Adipocyte (in vitro differentiated cells): ENCODE measurements around the gene TDRD12.

ENCODE experiments used
- DNase-seq: peaks from one replicate; pipeline ENCODE4 v3.0.0-alpha.2; 2015; ENCODE audit warnings: low read depth
- H3K27me3 ChIP-seq: replicated peaks from 2 replicates; pipeline ENCODE4 v1.7.0; 2013; ENCODE audit warnings: mild to moderate bottlenecking, low read length, moderate library complexity; ENCODE audit not compliant: control insufficient read depth, insufficient read depth
- H3K36me3 ChIP-seq: 2 replicates; pipeline ENCODE4 v1.7.0; 2013; ENCODE audit warnings: low read length, mild to moderate bottlenecking, moderate library complexity; ENCODE audit not compliant: control insufficient read depth, insufficient read depth, severe bottlenecking
- H3K4me1 ChIP-seq: 2 replicates; pipeline ENCODE4 v1.7.0; 2013; ENCODE audit warnings: mild to moderate bottlenecking, low read length, moderate library complexity; ENCODE audit not compliant: control insufficient read depth, insufficient read depth
- H3K4me3 ChIP-seq: 2 replicates; pipeline ENCODE4 v1.7.0; 2013; ENCODE audit warnings: mild to moderate bottlenecking, low read length, moderate library complexity
- H3K9ac ChIP-seq: 2 replicates; pipeline ENCODE4 v1.7.0; 2013; ENCODE audit warnings: mild to moderate bottlenecking, low read length, moderate library complexity
- H3K9me3 ChIP-seq: 2 replicates; pipeline ENCODE4 v1.7.0; 2013; ENCODE audit warnings: mild to moderate bottlenecking, low read length, moderate library complexity; ENCODE audit not compliant: control insufficient read depth

Gene TDRD12, protein sequence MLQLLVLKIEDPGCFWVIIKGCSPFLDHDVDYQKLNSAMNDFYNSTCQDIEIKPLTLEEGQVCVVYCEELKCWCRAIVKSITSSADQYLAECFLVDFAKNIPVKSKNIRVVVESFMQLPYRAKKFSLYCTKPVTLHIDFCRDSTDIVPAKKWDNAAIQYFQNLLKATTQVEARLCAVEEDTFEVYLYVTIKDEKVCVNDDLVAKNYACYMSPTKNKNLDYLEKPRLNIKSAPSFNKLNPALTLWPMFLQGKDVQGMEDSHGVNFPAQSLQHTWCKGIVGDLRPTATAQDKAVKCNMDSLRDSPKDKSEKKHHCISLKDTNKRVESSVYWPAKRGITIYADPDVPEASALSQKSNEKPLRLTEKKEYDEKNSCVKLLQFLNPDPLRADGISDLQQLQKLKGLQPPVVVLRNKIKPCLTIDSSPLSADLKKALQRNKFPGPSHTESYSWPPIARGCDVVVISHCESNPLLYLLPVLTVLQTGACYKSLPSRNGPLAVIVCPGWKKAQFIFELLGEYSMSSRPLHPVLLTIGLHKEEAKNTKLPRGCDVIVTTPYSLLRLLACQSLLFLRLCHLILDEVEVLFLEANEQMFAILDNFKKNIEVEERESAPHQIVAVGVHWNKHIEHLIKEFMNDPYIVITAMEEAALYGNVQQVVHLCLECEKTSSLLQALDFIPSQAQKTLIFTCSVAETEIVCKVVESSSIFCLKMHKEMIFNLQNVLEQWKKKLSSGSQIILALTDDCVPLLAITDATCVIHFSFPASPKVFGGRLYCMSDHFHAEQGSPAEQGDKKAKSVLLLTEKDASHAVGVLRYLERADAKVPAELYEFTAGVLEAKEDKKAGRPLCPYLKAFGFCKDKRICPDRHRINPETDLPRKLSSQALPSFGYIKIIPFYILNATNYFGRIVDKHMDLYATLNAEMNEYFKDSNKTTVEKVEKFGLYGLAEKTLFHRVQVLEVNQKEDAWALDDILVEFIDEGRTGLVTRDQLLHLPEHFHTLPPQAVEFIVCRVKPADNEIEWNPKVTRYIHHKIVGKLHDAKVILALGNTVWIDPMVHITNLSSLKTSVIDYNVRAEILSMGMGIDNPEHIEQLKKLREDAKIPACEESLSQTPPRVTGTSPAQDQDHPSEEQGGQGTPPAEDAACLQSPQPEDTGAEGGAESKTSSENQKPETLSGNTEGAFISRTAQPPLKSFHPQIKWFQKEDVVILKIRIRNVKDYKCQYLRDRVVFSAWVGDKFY (N-terminal part only)

DNA sequence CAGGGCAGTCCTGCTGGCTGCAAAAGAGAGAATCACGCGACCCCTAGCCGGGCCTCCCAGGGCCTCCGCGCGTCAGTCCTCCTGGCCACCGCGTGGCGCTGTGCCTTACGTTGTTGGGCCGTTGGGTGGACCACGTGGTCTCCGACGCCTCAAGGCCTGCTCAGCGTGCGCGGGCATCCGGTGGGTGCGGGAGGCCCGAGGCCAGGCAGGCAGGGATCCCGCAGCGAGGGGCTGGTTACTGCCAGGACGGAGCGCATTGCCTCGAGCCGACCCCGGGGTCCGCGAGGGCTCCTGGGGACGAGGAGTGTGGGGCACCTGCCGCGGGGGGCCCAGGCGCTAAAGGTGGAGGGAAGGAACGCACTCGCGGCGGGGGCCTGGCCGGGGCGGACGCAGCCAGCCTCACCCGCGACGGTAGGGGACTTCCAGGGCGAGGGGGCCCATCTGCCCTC lies at the start of gene TDRD12:
Gene TDRD12, plus strand, starts transcription at position 157 of the 449 bp plus-strand sequence. CDS start 306 bp downstream, outside the sequence.
- Histone ChIP-seq H3K9me3 (no peaks in the 10 kb centered on the region), H3K4me1 (no peaks in the 10 kb centered on the region), H3K36me3 (peaks cover 10% of the 10 kb centered on the region), H3K27me3 (no peaks in the 10 kb centered on the region), H3K9ac (no peak within 1 kb of the TSS), H3K4me3 (no peak within 1 kb of the TSS)
- no peak for DNase-seq

DNA sequence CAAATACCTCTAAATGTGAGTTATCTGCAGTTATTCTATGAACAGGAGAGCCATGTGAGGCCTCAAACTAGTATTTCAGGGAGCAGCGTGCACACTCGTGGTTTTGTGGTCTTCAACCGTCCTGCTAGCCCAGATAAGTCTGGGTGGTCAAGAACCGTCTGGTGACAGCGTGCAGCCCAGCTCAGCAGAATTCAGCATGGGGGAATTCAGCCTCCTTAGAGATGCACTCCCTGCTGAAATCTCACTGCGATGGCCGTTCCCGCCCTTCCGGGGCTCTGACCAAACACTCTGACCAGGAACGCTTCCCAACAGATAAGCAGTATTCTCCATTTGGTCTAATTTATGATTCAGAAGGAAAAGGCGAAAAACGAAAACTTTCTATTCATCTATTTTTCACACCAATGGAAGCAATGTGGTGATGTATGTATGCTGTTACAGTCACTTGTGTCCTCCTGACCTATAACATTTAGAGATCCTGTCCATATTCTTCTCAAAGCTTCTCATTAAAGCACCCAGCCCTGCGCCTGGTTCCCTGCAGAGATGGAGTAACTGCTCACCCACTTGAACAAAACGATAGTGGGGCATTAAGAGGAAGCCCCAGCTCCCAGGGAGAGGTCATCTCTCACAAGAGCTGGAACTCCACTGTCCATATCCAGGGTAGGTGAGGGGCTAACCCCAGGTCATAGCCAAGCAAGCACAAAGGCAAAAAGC lies 47.5 kb upstream of the TDRD12 start:
- no peak for DNase-seq
- no peaks in the 10 kb centered on the region for H3K36me3 ChIP-seq
- H3K4me3 ChIP-seq: no peak overlapping the region
- peaks cover 3% of the 10 kb centered on the region for H3K27me3 ChIP-seq
- H3K4me1 ChIP-seq: peaks cover 10% of the 10 kb centered on the region
- no peaks in the 10 kb centered on the region for H3K9me3 ChIP-seq
- no peak overlapping the region for H3K9ac ChIP-seq

DNA sequence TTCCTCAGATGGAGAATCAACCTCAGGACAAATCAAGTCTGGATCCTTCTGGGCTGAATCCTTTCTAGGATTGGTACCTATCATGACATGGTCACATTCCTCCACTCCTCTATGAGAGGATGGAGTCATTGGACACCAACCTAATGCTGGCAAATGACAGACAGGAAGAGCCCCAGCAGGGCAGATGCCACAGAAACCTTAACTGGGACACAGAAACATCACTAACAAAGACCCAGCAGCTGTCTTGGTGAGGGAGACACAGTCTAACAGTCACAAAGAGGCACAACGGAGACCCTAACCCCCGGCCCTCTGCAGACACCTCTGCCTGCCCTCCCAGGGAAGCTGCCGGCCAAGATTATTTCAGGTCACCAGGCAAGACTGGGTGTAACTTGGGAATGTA lies 46.7 kb upstream of the TDRD12 start:
- H3K4me3 ChIP-seq: no peak overlapping the region
- H3K4me1 ChIP-seq: peaks cover 10% of the 10 kb centered on the region
- H3K36me3 ChIP-seq: no peaks in the 10 kb centered on the region
- no peak for DNase-seq
- no peaks in the 10 kb centered on the region for H3K9me3 ChIP-seq
- peaks cover 3% of the 10 kb centered on the region for H3K27me3 ChIP-seq
- no peak overlapping the region for H3K9ac ChIP-seq

DNA sequence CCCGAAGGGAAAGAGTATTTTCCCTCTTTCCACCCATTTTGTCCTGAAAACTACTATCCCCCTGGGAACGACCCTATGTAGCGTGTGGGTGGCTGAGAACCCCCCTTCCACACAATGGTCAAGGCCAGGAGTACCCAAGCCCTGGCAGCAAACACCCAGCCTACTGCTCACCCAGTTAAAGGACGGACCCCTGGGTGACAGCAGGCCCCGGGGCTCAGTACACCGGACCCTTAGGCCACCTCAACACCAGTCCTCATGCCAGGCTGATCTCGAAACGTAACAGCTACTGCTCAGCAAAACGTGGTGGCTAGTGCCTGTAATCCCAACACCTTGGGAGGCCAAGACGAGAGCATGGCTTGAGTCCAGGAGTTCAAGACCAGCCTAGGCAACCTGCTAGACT lies 46.0 kb upstream of the TDRD12 start:
- Histone ChIP-seq H3K4me1 (peaks cover 10% of the 10 kb centered on the region), H3K27me3 (peaks cover 3% of the 10 kb centered on the region), H3K9me3 (no peaks in the 10 kb centered on the region), H3K9ac (no peak overlapping the region), H3K36me3 (no peaks in the 10 kb centered on the region), H3K4me3 (peak overlapping the region; percentile 91)
- DNase-seq: no peak

DNA sequence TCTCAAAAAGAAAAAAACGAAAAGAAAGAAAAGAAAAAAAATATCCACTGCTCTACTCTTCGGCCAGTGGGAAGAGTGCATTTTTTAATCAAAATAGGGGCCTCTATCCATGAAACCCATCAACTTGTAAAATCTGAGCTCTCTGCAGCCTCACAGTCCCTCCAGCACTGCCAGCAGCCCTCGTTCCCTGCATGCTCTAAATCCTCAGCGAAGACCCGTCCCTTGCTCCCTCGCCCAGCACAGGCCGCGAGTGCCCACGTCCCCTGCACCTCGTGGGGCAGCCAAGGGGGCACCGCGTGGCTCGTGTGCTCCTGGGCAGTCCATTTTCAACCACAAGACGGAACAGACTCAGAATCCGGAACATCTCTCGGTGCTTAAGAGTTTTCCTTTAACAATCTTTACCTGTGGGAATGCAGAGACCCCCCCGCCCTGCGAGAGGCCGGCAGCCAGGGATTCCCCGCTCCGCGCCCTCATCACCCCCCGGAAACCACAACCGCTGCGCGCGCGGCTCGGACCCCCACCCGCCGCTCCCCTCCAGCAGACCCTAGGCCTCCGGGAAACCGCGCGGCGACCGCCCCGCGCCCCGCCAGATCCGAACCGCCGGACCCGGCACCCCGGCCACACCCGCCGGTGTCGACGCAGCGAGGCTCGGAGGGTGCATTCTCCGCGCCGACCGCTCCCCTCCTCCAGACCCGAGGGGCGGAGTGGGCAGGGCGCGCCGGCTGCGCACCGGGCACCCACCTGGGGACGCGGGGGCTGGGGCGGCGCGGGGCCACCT lies 45.2 kb upstream of the TDRD12 start:
- Histone ChIP-seq H3K4me1 (peaks cover 10% of the 10 kb centered on the region), H3K9ac (peak overlapping the region; percentile 88), H3K36me3 (no peaks in the 10 kb centered on the region), H3K27me3 (peaks cover 3% of the 10 kb centered on the region), H3K9me3 (no peaks in the 10 kb centered on the region), H3K4me3 (peak overlapping the region; percentile 91)
- DNase-seq: peak; percentile 41

DNA sequence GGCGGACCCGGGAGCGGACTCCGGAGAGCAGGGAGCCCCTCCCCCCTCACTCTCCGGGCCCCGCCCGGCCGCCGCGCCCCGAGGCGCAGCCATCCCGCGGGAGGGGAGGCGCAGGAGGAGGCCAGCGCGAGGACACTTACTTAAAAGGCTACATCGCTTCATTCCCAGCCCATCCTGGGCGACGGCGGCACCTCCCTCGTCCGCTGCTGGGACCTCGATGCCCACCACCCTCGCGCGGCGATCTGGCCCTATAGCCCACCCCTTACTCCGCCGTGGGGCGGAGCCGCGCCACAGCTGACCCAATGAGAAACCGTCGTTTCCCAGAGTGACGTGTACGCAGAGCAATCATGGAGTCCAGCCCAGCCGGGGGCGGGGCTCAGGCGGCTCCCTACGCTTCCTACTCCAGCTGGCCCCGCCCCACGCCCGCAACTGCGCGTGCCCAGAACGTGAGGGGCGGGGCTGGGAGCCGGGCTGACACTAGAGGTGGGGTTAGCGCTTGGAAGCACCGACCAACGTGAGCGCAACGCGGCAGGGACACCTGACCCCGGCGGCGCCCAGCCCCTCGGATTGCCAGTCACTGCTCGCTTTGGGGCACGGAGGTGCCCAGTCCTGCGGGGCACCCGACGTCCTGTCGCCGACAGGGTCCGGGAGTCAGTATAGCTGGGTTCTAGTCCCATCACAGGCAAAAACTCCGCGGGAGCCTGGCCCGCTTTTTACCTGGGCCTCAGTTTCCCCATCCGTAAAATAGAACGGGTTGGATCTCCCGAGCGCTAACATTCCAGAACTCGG lies 44.4 kb upstream of the TDRD12 start, which contains the start of gene ANKRD27:
Gene ANKRD27, minus strand, starts transcription at position 250 of the 789 bp plus-strand sequence. CDS start 16,165 bp downstream, outside the sequence.
- Histone ChIP-seq H3K4me1 (peaks cover 10% of the 10 kb centered on the region), H3K9me3 (no peaks in the 10 kb centered on the region), H3K36me3 (no peaks in the 10 kb centered on the region), H3K27me3 (peaks cover 3% of the 10 kb centered on the region), H3K9ac (peak within 1 kb of the TSS; percentile 88), H3K4me3 (peak within 1 kb of the TSS; percentile 91)
- peak; percentile 99 for DNase-seq

DNA sequence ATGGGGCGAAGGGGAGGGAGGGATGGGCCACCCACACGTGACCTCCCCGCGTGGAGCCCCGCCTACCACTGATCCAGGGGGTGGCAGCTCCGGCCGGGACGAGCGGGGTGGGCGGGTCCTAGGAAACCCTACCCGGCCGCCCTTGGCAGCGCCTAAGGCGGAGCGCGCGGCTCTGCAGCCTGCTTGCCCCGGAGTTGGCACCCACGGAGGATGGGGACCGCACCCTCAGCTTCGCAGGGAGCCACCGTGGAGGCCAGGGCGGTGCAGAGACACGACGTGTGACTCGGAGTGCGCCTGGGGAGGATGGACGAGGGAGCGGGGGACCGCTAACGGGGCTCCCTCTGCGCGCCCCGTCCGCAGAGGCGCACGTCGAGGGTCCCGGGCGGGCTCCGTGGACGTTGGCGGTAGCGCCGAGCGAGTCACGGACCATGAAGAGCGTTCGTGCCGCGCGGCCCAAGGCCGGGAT lies 43.8 kb upstream of the TDRD12 start, which contains the start of gene RGS9BP:
Gene RGS9BP, plus strand, starts transcription at position 129 of the 466 bp plus-strand sequence. CDS start 416 bp downstream, outside the sequence.
- peaks cover 10% of the 10 kb centered on the region for H3K4me1 ChIP-seq
- H3K27me3 ChIP-seq: peaks cover 3% of the 10 kb centered on the region
- H3K9ac ChIP-seq: peak within 1 kb of the TSS; percentile 88
- H3K9me3 ChIP-seq: no peaks in the 10 kb centered on the region
- H3K4me3 ChIP-seq: peak within 1 kb of the TSS; percentile 91
- no peaks in the 10 kb centered on the region for H3K36me3 ChIP-seq
- peak; percentile 91 for DNase-seq

DNA sequence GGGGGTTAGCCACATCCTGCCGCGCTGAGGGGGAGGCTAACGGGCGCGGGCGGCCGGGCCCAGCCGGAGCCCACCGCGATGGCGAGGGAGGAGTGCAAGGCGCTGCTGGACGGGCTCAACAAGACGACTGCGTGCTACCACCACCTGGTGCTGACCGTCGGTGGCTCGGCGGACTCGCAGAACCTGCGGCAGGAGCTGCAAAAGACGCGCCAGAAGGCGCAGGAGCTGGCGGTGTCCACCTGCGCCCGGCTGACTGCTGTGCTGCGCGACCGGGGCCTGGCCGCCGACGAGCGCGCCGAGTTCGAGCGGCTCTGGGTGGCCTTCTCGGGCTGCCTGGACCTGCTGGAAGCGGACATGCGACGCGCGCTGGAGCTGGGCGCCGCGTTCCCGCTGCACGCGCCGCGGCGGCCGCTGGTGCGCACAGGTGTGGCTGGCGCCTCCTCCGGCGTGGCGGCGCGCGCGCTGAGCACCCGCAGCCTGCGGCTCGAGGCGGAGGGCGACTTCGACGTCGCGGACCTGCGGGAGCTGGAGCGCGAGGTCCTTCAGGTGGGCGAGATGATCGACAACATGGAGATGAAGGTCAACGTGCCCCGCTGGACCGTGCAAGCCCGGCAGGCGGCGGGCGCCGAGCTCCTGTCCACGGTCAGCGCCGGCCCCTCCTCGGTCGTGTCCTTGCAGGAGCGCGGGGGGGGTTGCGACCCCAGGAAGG lies 43.2 kb upstream of the TDRD12 start:
- Histone ChIP-seq H3K4me3 (peak overlapping the region; percentile 91), H3K4me1 (peaks cover 10% of the 10 kb centered on the region), H3K27me3 (peaks cover 3% of the 10 kb centered on the region), H3K9me3 (no peaks in the 10 kb centered on the region), H3K9ac (no peak overlapping the region), H3K36me3 (no peaks in the 10 kb centered on the region)
- DNase-seq: no peak

DNA sequence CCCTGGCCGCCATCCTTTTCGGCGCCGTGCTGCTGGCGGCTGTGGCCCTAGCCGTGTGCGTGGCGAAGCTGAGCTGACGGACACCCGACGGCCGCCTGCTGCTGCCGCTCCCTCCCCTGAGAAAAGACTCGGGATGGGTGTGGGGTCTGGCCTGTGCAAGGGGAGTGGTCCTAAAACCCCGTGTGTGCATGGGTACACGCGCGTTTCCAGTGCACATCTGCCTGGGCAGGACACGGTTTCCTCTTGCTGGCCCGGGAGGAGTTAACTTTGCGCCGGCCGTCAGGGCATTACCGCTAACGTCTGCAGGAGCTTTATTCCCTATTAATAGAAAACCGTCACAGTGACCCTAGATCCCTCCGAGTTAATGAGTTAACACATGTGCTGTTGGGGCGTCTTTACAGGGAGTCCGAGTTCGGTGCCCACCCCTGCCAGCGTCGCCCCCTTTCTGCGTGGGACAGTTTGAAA lies 42.6 kb upstream of the TDRD12 start:
- Histone ChIP-seq H3K4me3 (no peak overlapping the region), H3K9ac (no peak overlapping the region), H3K27me3 (peaks cover 3% of the 10 kb centered on the region), H3K36me3 (no peaks in the 10 kb centered on the region), H3K4me1 (peaks cover 10% of the 10 kb centered on the region), H3K9me3 (no peaks in the 10 kb centered on the region)
- DNase-seq: no peak
